ENCODE results near the gene DNASE1L3. TPM values are rescaled to one million over a fixed set of nuclear protein-coding genes. Genes with fewer than 3 reads are reported as not detected.

Gene DNASE1L3
- total RNA-seq, 4 donors from 2014 or later: 0.80 to 2.9 (median 2.2) TPM; not detected in 1

GRCh38 chr3:58160399-58160798, 50.4 kb downstream of the DNASE1L3 start:
- Histone ChIP-seq H3K4me3 (no peak overlapping the region), H3K4me1 (peaks cover 28 to 78% (median 52%) of the 10 kb centered on the region in 4 donors), H3K36me3 (peaks cover 6 to 84% (median 54%) of the 10 kb centered on the region in 4 donors), H3K9me3 (no peaks in the 10 kb centered on the region), H3K27ac (replicated peaks in 1 of 4) (peak overlapping the region; percentile 22 to 82 (median 74)), H3K27me3 (no peaks in the 10 kb centered on the region)
- intact Hi-C loops (cut with DNase I): loop anchor here (5.0 kb wide), 1 partner anchor 148 kb away; no protein-coding TSS in a partner anchor
- TF ChIP-seq CTCF (IDR thresholded peaks at IDR 0.05) (no peak), EP300 (IDR thresholded peaks at IDR 0.05) (no peak), POLR2AphosphoS5 (IDR thresholded peaks at IDR 0.05) (no peak), POLR2A (IDR thresholded peaks at IDR 0.05; ENCODE audit: low read depth) (no peak)
- WGBS: 100% methylated on average over 1 of the region's 1 CpG
- no peak for DNase-seq (ENCODE audit: extremely low spot score)

GRCh38 chr3:58158442-58159153, 52.2 kb downstream of the DNASE1L3 start:
- DNase-seq (ENCODE audit: extremely low spot score): no peak
- TF ChIP-seq CTCF (IDR thresholded peaks at IDR 0.05): no peak
- no peak for TF ChIP-seq EP300 (IDR thresholded peaks at IDR 0.05)
- TF ChIP-seq POLR2AphosphoS5 (IDR thresholded peaks at IDR 0.05): no peak
- TF ChIP-seq POLR2A (IDR thresholded peaks at IDR 0.05; ENCODE audit: low read depth): no peak
- H3K27me3 ChIP-seq: no peaks in the 10 kb centered on the region
- H3K36me3 ChIP-seq: peaks cover 8 to 84% (median 58%) of the 10 kb centered on the region in 4 donors
- H3K4me1 ChIP-seq: peaks cover 10 to 60% (median 33%) of the 10 kb centered on the region in 4 donors
- H3K4me3 ChIP-seq: no peak overlapping the region
- intact Hi-C loops (cut with DNase I): no loop called here
- WGBS: 85% methylated on average over 6 of the region's 7 CpGs
- H3K9me3 ChIP-seq: no peaks in the 10 kb centered on the region
- H3K27ac ChIP-seq (replicated peaks in 1 of 4): peak overlapping the region in 2 of 4 donors; percentile 64 to 80

GRCh38 chr3:58157700-58158099, 53.1 kb downstream of the DNASE1L3 start:
- no peaks in the 10 kb centered on the region for H3K27me3 ChIP-seq
- intact Hi-C loops (cut with DNase I): no loop called here
- H3K36me3 ChIP-seq: peaks cover 16 to 84% (median 64%) of the 10 kb centered on the region in 4 donors
- H3K4me3 ChIP-seq: no peak overlapping the region
- H3K27ac ChIP-seq (replicated peaks in 1 of 4): peak overlapping the region in 3 of 4 donors; percentile 11 to 80 (median 64)
- 77% methylated on average over 11 of the region's 11 CpGs for WGBS
- DNase-seq (ENCODE audit: extremely low spot score): no peak
- TF ChIP-seq EP300 (IDR thresholded peaks at IDR 0.05): no peak
- no peak for TF ChIP-seq POLR2A (IDR thresholded peaks at IDR 0.05; ENCODE audit: low read depth)
- no peak for TF ChIP-seq CTCF (IDR thresholded peaks at IDR 0.05)
- TF ChIP-seq POLR2AphosphoS5 (IDR thresholded peaks at IDR 0.05): no peak
- H3K9me3 ChIP-seq: no peaks in the 10 kb centered on the region
- H3K4me1 ChIP-seq: peaks cover 7 to 51% (median 25%) of the 10 kb centered on the region in 4 donors

GRCh38 chr3:58155838-58156237, 54.9 kb downstream of the DNASE1L3 start:
- H3K9me3 ChIP-seq: no peaks in the 10 kb centered on the region
- H3K27ac ChIP-seq (replicated peaks in 1 of 4): peak overlapping the region in 2 of 4 donors; percentile 64 to 80
- H3K4me1 ChIP-seq: peaks cover 0 to 46% (median 24%) of the 10 kb centered on the region in 4 donors
- DNase-seq (ENCODE audit: extremely low spot score): no peak
- WGBS: 100% methylated on average over 10 of the region's 10 CpGs
- H3K27me3 ChIP-seq: no peaks in the 10 kb centered on the region
- peaks cover 16 to 97% (median 75%) of the 10 kb centered on the region in 4 donors for H3K36me3 ChIP-seq
- intact Hi-C loops (cut with DNase I): no loop called here
- H3K4me3 ChIP-seq: no peak overlapping the region
- TF ChIP-seq CTCF (IDR thresholded peaks at IDR 0.05) (no peak), POLR2A (IDR thresholded peaks at IDR 0.05; ENCODE audit: low read depth) (no peak), POLR2AphosphoS5 (IDR thresholded peaks at IDR 0.05) (no peak), EP300 (IDR thresholded peaks at IDR 0.05) (no peak)

All from esophagus muscularis mucosa (tissue), 4 donors.